Effector CD8-positive, alpha-beta T cell (primary cell): ENCODE data around the gene CCSER1.
"Not testable (repeated sequence)": the region's sequence is repeated elsewhere in the genome, so short reads cannot be mapped to it uniquely, and the experiment has no call there.

Source experiments
- DNase-seq: peaks from one replicate; lab custom pipeline; 2025; lab: John Stamatoyannopoulos, UW

Gene CCSER1

GRCh38 chr4:91577864-91578263, 1450.7 kb downstream of the CCSER1 start:
- DNase-seq: no peak

GRCh38 chr4:91590260-91590659, 1463.1 kb downstream of the CCSER1 start:
- no peak for DNase-seq

GRCh38 chr4:91592125-91592524, 1464.9 kb downstream of the CCSER1 start:
- DNase-seq: no peak

GRCh38 chr4:91596718-91597117, 1469.5 kb downstream of the CCSER1 start:
- no peak for DNase-seq

- no peak for DNase-seq
Observed at GRCh38 chr4:91598696-91599095, 1471.5 kb downstream of the CCSER1 start.

GRCh38 chr4:91600301-91600700, 1473.1 kb downstream of the CCSER1 start:
- DNase-seq: no peak

- DNase-seq: no peak
Observed at GRCh38 chr4:91601401-91601800, 1474.2 kb downstream of the CCSER1 start.

GRCh38 chr4:91611782-91612181, 1484.6 kb downstream of the CCSER1 start:
- no peak for DNase-seq

- no peak for DNase-seq
Observed at GRCh38 chr4:91620952-91621351, 1493.8 kb downstream of the CCSER1 start.

- no peak for DNase-seq
Observed at GRCh38 chr4:91621446-91621845, 1494.3 kb downstream of the CCSER1 start.

- DNase-seq: no peak
Observed at GRCh38 chr4:91622925-91623602, 1495.9 kb downstream of the CCSER1 start.

- DNase-seq: not testable (repeated sequence)
Observed at GRCh38 chr4:91623603-91623967, 1496.4 kb downstream of the CCSER1 start.

GRCh38 chr4:91630054-91630453, 1502.9 kb downstream of the CCSER1 start:
- no peak for DNase-seq

GRCh38 chr4:91630764-91631163, 1503.6 kb downstream of the CCSER1 start:
- no peak for DNase-seq

GRCh38 chr4:91631335-91631734, 1504.1 kb downstream of the CCSER1 start:
- DNase-seq: no peak

GRCh38 chr4:91636083-91636482, 1508.9 kb downstream of the CCSER1 start:
- DNase-seq: no peak
